ENCODE data around the gene SYNGR4.
A peak's percentile ranks its signal among the peaks of the same experiment; 100 is the strongest.

The SYNGR4 gene

DNA sequence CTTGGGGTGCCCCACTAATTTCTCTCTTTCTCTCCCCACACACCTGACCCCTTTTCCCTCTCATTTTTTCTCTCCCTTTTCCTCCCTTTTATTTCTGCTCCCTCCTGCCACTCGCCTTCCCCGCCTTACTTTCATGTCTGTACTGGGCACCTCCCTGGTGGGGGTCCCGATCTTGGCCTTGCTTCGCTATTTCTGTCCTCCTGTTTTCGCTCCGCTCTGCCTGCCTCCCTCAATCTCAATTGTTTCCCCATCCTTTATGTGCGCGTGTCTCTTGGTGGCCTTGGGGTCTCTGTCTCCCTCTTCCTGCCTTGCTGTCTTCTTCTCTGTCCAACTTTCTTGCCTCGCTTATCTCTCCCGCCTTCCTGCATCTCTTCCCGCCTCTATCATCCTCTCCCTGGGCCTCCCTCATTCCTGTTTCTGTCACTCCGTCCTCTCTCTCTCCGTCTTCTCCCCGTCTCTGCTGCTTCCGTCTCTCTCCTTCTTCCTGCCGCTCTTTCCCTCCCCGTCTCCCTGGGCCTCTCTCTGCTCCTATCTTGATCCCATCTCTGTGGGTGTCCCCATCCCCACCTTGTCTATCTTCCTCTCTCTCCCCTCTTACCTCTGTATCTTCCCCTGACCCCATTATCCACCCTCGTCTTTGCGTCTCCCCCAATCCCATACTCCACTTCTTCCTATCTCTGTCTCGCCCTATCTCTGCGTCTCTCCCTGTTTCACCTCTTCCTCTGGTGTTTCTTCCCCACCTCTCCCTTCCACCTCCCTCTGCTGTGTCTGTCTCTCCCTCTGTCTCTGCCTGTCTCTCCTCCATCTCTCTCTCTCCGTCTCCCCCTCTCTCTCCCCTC is 33.3 kb downstream of the SYNGR4 start:
- DNase-seq = no peak

DNA sequence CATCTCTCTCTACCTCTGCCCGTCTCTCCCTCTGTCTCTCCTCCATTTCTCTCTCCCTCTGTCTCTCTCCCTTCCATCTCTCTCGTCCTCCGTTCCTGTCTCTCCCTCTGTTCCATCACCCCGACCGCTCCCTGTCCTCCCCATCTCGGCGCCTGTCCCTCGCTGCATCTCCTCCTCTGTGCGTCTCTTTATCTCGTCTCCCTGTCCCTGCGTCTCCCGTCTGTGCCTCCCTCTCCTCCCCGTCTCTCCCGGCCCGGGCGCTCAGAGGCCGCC is 33.9 kb downstream of the SYNGR4 start:
- no peak for DNase-seq

DNA sequence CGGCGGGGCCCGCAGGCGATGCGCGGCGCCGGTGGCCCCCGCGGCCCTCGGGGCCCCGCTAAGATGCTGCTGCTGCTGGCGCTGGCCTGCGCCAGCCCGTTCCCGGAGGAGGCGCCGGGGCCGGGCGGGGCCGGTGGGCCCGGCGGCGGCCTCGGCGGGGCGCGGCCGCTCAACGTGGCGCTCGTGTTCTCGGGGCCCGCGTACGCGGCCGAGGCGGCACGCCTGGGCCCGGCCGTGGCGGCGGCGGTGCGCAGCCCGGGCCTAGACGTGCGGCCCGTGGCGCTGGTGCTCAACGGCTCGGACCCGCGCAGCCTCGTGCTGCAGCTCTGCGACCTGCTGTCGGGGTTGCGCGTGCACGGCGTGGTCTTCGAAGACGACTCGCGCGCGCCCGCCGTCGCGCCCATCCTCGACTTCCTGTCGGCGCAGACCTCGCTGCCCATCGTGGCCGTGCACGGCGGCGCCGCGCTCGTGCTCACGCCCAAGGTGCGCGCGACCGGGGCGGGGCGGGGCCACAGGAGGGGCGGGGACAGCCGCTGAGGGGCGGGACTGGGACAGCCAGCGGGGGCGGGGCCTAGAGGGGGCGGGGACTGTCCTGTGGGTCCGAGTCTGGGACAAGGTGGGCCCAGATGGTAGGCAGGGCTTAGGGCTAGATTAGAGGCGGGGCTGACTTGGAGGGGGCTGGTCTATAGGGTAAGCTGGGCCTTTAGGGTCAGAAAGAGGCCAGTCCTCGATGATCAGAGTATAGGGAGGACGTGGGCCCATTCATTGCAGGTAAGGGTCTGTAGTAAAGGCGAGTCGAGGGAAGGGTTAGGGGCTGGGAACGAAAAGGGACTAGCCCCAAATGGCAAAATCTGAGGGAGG is 34.4 kb downstream of the SYNGR4 start:
- peak; percentile 88 for DNase-seq

GRCh38 chr19:48400018-48400742 is 36.0 kb downstream of the SYNGR4 start:
- no peak for DNase-seq

- no peak for DNase-seq
Measured at GRCh38 chr19:48401287-48401686, 37.1 kb downstream of the SYNGR4 start.

DNA sequence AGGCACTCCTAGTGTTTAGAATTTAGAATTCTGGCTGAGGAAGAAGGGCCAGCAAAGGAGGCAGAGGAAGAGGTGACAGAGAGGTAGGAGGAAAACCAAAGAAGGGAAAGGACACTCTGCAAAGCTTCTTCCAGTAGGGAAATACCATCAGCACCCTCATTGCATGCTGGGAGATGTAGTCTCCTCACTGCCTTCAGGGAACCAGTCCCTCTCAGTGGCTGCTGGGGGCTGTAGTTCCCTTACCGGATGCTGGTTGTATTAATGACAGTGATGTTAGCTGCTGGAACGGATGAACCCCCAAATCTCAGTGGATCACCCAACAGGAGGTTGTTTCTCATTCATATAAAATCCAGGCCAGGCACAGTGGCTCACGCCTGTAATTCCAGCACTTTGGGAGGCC is 39.4 kb downstream of the SYNGR4 start:
- DNase-seq = no peak

DNA sequence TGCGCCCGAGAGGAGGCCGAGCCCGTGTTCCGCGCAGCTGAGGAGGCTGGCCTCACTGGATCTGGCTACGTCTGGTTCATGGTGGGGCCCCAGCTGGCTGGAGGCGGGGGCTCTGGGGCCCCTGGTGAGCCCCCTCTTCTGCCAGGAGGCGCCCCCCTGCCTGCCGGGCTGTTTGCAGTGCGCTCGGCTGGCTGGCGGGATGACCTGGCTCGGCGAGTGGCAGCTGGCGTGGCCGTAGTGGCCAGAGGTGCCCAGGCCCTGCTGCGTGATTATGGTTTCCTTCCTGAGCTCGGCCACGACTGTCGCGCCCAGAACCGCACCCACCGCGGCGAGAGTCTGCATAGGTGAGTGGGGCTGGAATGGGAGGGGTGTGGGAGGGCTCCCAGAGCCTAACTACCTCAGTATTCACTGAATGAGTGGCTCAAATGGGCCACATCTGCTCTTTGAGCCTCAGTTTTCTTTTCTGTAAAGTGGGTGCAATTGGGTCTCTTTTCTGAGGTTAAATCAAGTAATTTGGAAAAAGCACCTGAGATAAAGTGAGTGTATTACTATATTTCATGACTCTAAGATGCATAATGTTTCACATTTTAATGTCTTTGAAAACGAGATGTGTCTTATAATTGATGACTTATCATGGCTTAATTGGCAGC is 41.0 kb downstream of the SYNGR4 start:
- no peak for DNase-seq

GRCh38 chr19:48405850-48406249 is 41.7 kb downstream of the SYNGR4 start:
- no peak for DNase-seq

DNA sequence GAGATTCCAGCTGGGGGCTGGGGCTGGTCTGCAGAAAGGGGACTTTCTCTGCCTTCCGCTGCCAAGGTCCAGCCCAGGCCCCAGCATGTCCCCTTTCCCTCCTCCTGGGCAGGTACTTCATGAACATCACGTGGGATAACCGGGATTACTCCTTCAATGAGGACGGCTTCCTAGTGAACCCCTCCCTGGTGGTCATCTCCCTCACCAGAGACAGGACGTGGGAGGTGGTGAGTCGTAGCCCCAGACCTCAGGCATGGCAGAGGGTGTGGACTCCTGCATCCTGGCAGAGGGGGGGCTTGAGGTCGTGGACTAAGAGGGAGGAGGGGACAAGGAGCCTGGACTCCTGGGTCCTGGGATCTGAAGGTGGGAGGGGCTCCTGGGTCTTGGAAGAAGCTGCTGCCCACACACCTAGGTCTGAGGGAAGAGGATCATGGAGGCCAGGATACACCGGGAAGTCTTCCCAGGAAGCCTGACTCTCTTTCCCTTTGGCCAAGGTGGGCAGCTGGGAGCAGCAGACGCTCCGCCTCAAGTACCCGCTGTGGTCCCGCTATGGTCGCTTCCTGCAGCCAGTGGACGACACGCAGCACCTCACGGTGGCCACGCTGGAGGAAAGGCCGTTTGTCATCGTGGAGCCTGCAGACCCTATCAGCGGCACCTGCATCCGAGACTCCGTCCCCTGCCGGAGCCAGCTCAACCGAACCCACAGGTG is 49.9 kb downstream of the SYNGR4 start:
- DNase-seq = no peak

DNA sequence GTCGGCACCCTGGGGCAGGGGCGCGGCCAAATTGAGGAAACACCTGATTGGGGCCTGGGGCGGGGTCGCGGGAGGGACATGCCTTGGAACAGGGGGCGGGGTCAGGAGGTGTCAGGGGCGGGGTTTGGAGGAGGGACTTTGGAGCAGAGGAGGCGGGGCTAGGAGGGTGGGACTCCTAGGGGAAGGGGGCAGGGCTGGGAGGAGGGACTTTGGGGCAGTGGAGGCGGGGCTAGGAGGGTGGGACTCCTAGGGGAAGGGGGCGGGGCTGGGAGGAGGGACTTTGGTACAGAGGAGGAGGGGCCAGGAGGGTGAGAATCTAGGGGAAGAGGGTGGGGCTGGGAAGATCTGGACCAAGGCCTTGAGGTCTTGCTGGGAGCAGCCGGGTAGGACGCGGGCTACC is 51.2 kb downstream of the SYNGR4 start:
- peak; percentile 70 for DNase-seq

- DNase-seq = no peak
Measured at GRCh38 chr19:48415806-48416221, 51.6 kb downstream of the SYNGR4 start.

GRCh38 chr19:48417421-48417820 is 53.3 kb downstream of the SYNGR4 start:
- no peak for DNase-seq

- DNase-seq = no peak
Measured at GRCh38 chr19:48418317-48419064, 54.3 kb downstream of the SYNGR4 start.

DNA sequence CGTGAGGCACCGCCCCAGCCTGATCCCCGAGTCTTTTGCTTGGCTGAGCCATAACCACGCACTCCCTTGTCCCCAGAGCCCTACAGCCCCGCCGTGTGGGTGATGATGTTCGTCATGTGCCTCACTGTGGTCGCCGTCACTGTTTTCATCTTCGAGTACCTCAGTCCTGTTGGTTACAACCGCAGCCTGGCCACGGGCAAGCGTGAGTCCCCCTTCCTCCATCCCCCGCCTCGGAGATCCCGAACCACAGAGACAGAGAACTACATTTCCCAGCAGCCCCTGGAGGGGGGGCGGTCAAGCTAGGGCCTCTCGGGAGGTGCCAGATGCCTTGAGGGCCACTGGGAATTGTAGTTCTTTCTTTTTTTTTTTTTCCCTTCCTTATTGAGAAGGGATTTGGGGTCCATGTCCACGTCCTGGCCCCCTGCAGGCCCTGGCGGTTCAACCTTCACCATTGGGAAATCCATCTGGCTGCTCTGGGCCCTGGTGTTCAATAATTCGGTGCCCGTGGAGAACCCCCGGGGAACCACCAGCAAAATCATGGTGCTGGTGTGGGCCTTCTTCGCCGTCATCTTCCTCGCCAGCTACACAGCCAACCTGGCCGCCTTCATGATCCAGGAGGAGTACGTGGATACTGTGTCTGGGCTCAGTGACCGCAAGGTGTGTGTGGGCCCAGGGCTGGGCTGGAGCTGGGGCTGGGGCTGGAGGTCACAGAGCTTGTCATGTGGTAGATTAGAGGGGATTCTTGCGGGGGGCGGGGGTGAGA is 55.2 kb downstream of the SYNGR4 start:
- DNase-seq = peak; percentile 71

- no peak for DNase-seq
Measured at GRCh38 chr19:48421548-48421947, 57.4 kb downstream of the SYNGR4 start.

GRCh38 chr19:48424694-48425219 is 60.6 kb downstream of the SYNGR4 start:
- no peak for DNase-seq
